HCT116 (cell line): ENCODE measurements around the gene ACP1. TPM values are rescaled to one million over a fixed set of nuclear protein-coding genes. Genes with fewer than 3 reads are reported as not detected.

Source experiments
- ATAC-seq: fragments of 200-7000 bp; cut with Tn5 transposase; 2 replicates; pipeline ENCODE4 v1.9.1; 2020; ENCODE audit warnings: mild to moderate bottlenecking, moderate library complexity
- BruUV-seq: library from RNA; stranded (reverse); fragments of 400-500 nt; replicated peaks from 2 replicates; lab custom pipeline; 2021; lab: Mats Ljungman, UMichigan
- CTCF ChIA-PET: fragments of 300-600 bp; sonication (Branson Sonifier 250); formaldehyde crosslinking; loops from one replicate; lab custom pipeline; 2021; ENCODE audit warnings: antibody characterized with exemption; lab: Charles Lee
- POLR2A ChIA-PET: fragments of 300-600, 350-600 bp; sonication (Branson Sonifier 250); formaldehyde crosslinking; loops from one replicate; lab custom pipeline; 2021; ENCODE audit warnings: antibody characterized with exemption; lab: Charles Lee
- RAD21 ChIA-PET, 2 experiments: fragments of 300-600 bp; sonication (Branson Sonifier 250); formaldehyde crosslinking; loops; one replicate each; lab custom pipeline; 2023; ENCODE audit warnings: low total read pairs in 2 of 2; ENCODE audit not compliant: uncharacterized antibody in 2 of 2, unreplicated experiment in 2 of 2, low non-redundant PET in 1 of 2; lab: Charles Lee
- DNase-seq: peaks from one replicate; pipeline ENCODE4 v3.0.0-alpha.2; 2010; ENCODE audit warnings: low read depth, low spot score
- H2AFZ ChIP-seq: fragments of 200-600 bp; shearing (Covaris generic), sonication (generic); 2 replicates; pipeline ENCODE4 v1.6.1; 2017; ENCODE audit warnings: low read depth, mixed run types, mixed read lengths, antibody characterized with exemption, low read length; ENCODE audit not compliant: poor library complexity, severe bottlenecking
- H3K27ac ChIP-seq: 2 replicates; pipeline ENCODE4 v1.5.1; 2012; ENCODE audit warnings: low read depth, low read length
- H3K27me3 ChIP-seq: fragments of 200-600 bp; sonication (generic); 2 replicates; pipeline ENCODE4 v1.6.1; 2016; ENCODE audit warnings: mixed run types, low read length, mixed read lengths; ENCODE audit not compliant: insufficient read depth
- H3K36me3 ChIP-seq, 2 experiments: fragments of 200-500 bp in 1 of 2; fragments of 200-600 bp in 1 of 2; sonication (Bioruptor generic) in 1 of 2; sonication (generic) in 1 of 2; 2 replicates each; pipeline versions ENCODE4 v1.5.1 to v1.6.1; 2014 to 2016; ENCODE audit warnings: low read length in 2 of 2, inconsistent platforms in 1 of 2, mixed read lengths in 1 of 2, mixed run types in 1 of 2; ENCODE audit not compliant: insufficient read depth in 2 of 2, control insufficient read depth in 1 of 2
- H3K4me1 ChIP-seq, 2 experiments: fragments of 200-600 bp in 1 of 2; sonication (generic) in 1 of 2; 2 replicates each; pipeline versions ENCODE4 v1.5.1 to v1.6.1; 2012 to 2017; ENCODE audit warnings: low read length in 2 of 2, inconsistent platforms in 1 of 2, mild to moderate bottlenecking in 1 of 2, mixed read lengths in 1 of 2, mixed run types in 1 of 2, moderate library complexity in 1 of 2; ENCODE audit not compliant: insufficient read depth in 2 of 2, control insufficient read depth in 1 of 2
- H3K4me2 ChIP-seq: fragments of 200-600 bp; sonication (generic); 2 replicates; pipeline ENCODE4 v1.6.1; 2017; ENCODE audit warnings: mixed run types, low read length, mixed read lengths
- H3K4me3 ChIP-seq, 2 experiments: fragments of 200-600 bp in 1 of 2; sonication (generic) in 1 of 2; replicated peaks in 1 of 2; 2 replicates each; pipeline ENCODE4 v1.5.1; 2011 to 2016; ENCODE audit warnings: low read length in 2 of 2, control low read depth in 1 of 2, low read depth in 1 of 2, mild to moderate bottlenecking in 1 of 2, mixed read lengths in 1 of 2, mixed run types in 1 of 2
- H3K79me2 ChIP-seq: fragments of 200-600 bp; sonication (generic); 2 replicates; pipeline ENCODE4 v1.6.1; 2017; ENCODE audit warnings: mild to moderate bottlenecking, mixed run types, low read length, moderate library complexity, mixed read lengths; ENCODE audit not compliant: insufficient read depth
- H3K9ac ChIP-seq: fragments of 200-600 bp; sonication (generic); 2 replicates; pipeline ENCODE4 v1.6.1; 2016; ENCODE audit warnings: low read length, mixed read lengths
- H3K9me2 ChIP-seq: fragments of 200-600 bp; sonication (generic), shearing (Covaris generic); 2 replicates; pipeline ENCODE4 v1.6.1; 2017; ENCODE audit warnings: mixed run types, mild to moderate bottlenecking, moderate library complexity; ENCODE audit not compliant: insufficient read depth
- H3K9me3 ChIP-seq, 2 experiments: fragments of 200-500 bp in 1 of 2; fragments of 200-600 bp in 1 of 2; sonication (Bioruptor generic) in 1 of 2; sonication (generic) in 1 of 2; 2 replicates each; pipeline ENCODE4 v1.6.1; 2014 to 2017; ENCODE audit warnings: low read length in 2 of 2, mixed read lengths in 2 of 2, inconsistent platforms in 1 of 2, low read depth in 1 of 2, mild to moderate bottlenecking in 1 of 2, mixed run types in 1 of 2, moderate library complexity in 1 of 2; ENCODE audit not compliant: control insufficient read depth in 1 of 2, insufficient read depth in 1 of 2
- H4K20me1 ChIP-seq: fragments of 200-600 bp; sonication (generic), shearing (Covaris generic); 2 replicates; pipeline ENCODE4 v1.6.1; 2017; ENCODE audit warnings: mixed run types, mild to moderate bottlenecking, moderate library complexity; ENCODE audit not compliant: insufficient read depth
- CBX3 ChIP-seq: IDR thresholded peaks from 2 replicates; pipeline ENCODE4 v1.6.1; 2012; ENCODE audit warnings: low read depth
- CEBPB ChIP-seq: IDR thresholded peaks from 2 replicates; pipeline ENCODE4 v1.6.1; 2012; ENCODE audit warnings: low read depth
- EGR1 ChIP-seq: IDR thresholded peaks from 2 replicates; pipeline ENCODE4 v1.6.1; 2012; ENCODE audit warnings: low read depth
- ELF1 ChIP-seq: IDR thresholded peaks from 2 replicates; pipeline ENCODE4 v1.6.1; 2012; ENCODE audit warnings: low read depth, borderline replicate concordance
- EZH2phosphoT487 ChIP-seq: fragments of 200-600 bp; IDR thresholded peaks from 2 replicates; pipeline ENCODE4 v1.6.1; 2018; ENCODE audit warnings: antibody characterized with exemption, borderline replicate concordance
- JUND ChIP-seq: IDR thresholded peaks from 2 replicates; pipeline ENCODE4 v1.6.1; 2012
- POLR2A ChIP-seq: IDR thresholded peaks from 2 replicates; pipeline ENCODE4 v1.7.0; 2011; ENCODE audit warnings: borderline replicate concordance; ENCODE audit not compliant: insufficient read depth, insufficient read length; ENCODE audit errors: extremely low read depth
- POLR2AphosphoS5 ChIP-seq: IDR thresholded peaks from 2 replicates; pipeline ENCODE4 v1.6.1; 2011; ENCODE audit warnings: mild to moderate bottlenecking, low read depth, low read length, moderate library complexity
- RAD21 ChIP-seq: IDR thresholded peaks from 2 replicates; pipeline ENCODE4 v1.6.1; 2012; ENCODE audit warnings: low read depth, mild to moderate bottlenecking
- SP1 ChIP-seq: IDR thresholded peaks from 2 replicates; pipeline ENCODE4 v1.6.1; 2012; ENCODE audit warnings: low read depth
- TCF7L2 ChIP-seq: IDR thresholded peaks from 2 replicates; pipeline ENCODE4 v1.7.0; 2011; ENCODE audit warnings: borderline replicate concordance, inconsistent platforms; ENCODE audit not compliant: insufficient read depth, insufficient read length; ENCODE audit errors: extremely low read depth
- ZNF274 ChIP-seq: fragments of 200-500 bp; sonication (Bioruptor generic); IDR thresholded peaks from 2 replicates; pipeline ENCODE4 v1.6.1; 2014; ENCODE audit warnings: mild to moderate bottlenecking, low read depth, low read length, inconsistent platforms
- intact Hi-C: fragments of 100-400 bp; cut with micrococcal nuclease; formaldehyde crosslinking; loops from 2 replicates; pipeline ENCODE4 v1.10.0; 2022
- total RNA-seq: library from RNA; stranded (reverse); gene quantifications from one replicate; pipeline ENCODE4 v1.2.1, GENCODE V29; 2021; ENCODE audit not compliant: unreplicated experiment
- TF ChIP-seq, protein P1 (sequence below): IDR thresholded peaks from 2 replicates; pipeline ENCODE4 v1.6.1; 2012
- TF ChIP-seq, protein P2 (sequence below): IDR thresholded peaks from 2 replicates; pipeline ENCODE4 v1.6.1; 2012; ENCODE audit warnings: low read depth
- TF ChIP-seq, protein P3 (sequence below), 3 experiments: fragments of 200-600 bp in 1 of 3; sonication (generic) in 1 of 3; IDR thresholded peaks in 2 of 3; conservative IDR thresholded peaks in 1 of 3; 2 replicates each; pipeline ENCODE4 v1.5.1; 2012 to 2017; ENCODE audit warnings: low read depth in 2 of 3, low read length in 2 of 3, antibody characterized with exemption in 1 of 3, borderline replicate concordance in 1 of 3, control low read depth in 1 of 3, mild to moderate bottlenecking in 1 of 3, mixed read lengths in 1 of 3, mixed run types in 1 of 3, moderate library complexity in 1 of 3; ENCODE audit not compliant: insufficient read depth in 1 of 3

Gene ACP1
- total RNA-seq, 1 experiment from 2014 or later = 113 TPM

DNA sequence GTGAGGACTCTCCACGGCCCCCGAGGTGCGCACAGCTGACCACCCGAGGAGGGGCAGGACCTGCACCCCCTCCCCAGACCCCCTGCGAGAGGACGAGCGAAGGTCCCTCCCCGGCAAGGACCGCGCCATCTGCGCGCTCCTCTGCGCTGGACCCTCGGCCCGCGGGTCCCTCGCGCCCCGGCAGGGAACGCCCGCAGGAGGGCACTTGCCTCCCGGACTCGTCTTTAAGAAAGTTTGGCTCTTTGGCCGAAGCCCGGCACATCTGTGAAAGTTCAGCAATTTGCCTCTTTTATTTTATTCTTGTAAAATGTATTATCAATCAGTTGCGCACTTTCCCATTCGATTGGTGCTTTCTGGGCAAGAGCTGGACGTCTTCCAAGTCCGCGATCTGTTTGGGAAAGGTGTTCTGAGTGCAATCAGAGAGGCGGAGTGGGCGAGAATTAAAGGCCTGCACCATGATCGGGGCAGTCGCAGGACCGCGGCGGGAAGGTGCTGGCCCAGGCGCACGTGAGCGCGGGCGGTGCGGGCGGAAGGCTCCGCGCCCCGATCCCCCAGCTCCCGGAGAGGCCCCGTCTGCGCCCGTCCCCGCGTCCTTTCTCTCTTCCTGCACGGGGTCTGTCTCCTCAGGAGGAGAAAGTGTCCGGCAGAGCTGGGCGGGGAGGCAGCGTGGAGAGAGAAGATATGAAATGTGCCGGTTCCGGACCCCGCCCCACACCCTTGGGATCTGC is 24.8 kb downstream of the ACP1 start (continued):
- TF ChIP-seq ZNF274 (no peak), JUND (no peak), RAD21 (no peak)
- TF ChIP-seq, protein P1, sequence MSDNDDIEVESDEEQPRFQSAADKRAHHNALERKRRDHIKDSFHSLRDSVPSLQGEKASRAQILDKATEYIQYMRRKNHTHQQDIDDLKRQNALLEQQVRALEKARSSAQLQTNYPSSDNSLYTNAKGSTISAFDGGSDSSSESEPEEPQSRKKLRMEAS = no peak
- TF ChIP-seq, protein P2, sequence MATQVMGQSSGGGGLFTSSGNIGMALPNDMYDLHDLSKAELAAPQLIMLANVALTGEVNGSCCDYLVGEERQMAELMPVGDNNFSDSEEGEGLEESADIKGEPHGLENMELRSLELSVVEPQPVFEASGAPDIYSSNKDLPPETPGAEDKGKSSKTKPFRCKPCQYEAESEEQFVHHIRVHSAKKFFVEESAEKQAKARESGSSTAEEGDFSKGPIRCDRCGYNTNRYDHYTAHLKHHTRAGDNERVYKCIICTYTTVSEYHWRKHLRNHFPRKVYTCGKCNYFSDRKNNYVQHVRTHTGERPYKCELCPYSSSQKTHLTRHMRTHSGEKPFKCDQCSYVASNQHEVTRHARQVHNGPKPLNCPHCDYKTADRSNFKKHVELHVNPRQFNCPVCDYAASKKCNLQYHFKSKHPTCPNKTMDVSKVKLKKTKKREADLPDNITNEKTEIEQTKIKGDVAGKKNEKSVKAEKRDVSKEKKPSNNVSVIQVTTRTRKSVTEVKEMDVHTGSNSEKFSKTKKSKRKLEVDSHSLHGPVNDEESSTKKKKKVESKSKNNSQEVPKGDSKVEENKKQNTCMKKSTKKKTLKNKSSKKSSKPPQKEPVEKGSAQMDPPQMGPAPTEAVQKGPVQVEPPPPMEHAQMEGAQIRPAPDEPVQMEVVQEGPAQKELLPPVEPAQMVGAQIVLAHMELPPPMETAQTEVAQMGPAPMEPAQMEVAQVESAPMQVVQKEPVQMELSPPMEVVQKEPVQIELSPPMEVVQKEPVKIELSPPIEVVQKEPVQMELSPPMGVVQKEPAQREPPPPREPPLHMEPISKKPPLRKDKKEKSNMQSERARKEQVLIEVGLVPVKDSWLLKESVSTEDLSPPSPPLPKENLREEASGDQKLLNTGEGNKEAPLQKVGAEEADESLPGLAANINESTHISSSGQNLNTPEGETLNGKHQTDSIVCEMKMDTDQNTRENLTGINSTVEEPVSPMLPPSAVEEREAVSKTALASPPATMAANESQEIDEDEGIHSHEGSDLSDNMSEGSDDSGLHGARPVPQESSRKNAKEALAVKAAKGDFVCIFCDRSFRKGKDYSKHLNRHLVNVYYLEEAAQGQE = no peak

DNA sequence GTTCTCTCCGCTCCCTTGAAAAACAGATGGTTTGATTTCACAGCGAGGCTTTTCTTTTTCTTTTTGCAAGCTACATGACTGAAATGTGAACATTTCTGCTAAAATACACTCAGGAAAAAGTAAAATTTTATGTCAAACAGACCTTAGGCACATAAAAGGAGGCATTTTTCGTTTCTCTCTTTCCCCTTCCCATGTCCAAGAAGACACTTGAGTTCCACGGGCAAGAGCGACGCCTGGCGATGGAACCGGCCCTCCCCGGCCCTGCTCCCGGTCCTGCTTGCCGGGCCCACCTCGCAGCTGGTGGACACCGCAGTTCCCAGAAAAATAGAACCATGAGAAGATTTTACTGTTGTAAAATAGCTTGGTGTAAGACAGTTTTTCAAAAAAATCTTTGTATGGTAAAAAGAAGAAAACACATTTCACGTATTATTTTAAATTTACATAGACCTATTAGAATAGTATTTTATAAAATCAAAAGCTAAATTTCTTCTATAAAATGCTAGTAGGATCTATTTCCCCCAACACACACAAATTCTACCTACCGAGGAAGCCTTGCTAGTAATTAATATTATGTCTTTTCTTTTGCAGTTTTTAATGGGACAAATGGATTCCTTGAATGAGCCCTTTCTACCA is 25.5 kb downstream of the ACP1 start:
- no peak overlapping the region for H3K27ac ChIP-seq
- no peaks in the 10 kb centered on the region for H3K79me2 ChIP-seq
- H3K27me3 ChIP-seq = no peaks in the 10 kb centered on the region
- no peak overlapping the region for H3K4me2 ChIP-seq
- H3K36me3 ChIP-seq = no peaks in the 10 kb centered on the region
- H3K9ac ChIP-seq = no peak overlapping the region
- no peaks in the 10 kb centered on the region for H3K9me3 ChIP-seq
- H3K4me3 ChIP-seq = no peak overlapping the region
- no peaks in the 10 kb centered on the region for H4K20me1 ChIP-seq
- H2AFZ ChIP-seq = no peak overlapping the region
- intact Hi-C loops = no loop called here
- CTCF ChIA-PET = interaction anchor here (0.9 kb wide), 1 partner anchor 42 kb away, joined by 3 read pairs; no protein-coding TSS in a partner anchor
- POLR2A ChIA-PET = no interaction called here
- RAD21 ChIA-PET = no interaction called here
- no peaks in the 10 kb centered on the region for H3K9me2 ChIP-seq
- no peak for DNase-seq
- no peak for ATAC-seq
- H3K4me1 ChIP-seq = no peaks in the 10 kb centered on the region
- no TSS peak for BruUV-seq
- TF ChIP-seq POLR2A (no peak), TCF7L2 (no peak), EZH2phosphoT487 (no peak), POLR2AphosphoS5 (no peak), CBX3 (no peak), CEBPB (no peak), SP1 (no peak), EGR1 (no peak), ELF1 (no peak), ZNF274 (no peak)
- TF ChIP-seq, protein P2 = no peak
- TF ChIP-seq, protein P3, sequence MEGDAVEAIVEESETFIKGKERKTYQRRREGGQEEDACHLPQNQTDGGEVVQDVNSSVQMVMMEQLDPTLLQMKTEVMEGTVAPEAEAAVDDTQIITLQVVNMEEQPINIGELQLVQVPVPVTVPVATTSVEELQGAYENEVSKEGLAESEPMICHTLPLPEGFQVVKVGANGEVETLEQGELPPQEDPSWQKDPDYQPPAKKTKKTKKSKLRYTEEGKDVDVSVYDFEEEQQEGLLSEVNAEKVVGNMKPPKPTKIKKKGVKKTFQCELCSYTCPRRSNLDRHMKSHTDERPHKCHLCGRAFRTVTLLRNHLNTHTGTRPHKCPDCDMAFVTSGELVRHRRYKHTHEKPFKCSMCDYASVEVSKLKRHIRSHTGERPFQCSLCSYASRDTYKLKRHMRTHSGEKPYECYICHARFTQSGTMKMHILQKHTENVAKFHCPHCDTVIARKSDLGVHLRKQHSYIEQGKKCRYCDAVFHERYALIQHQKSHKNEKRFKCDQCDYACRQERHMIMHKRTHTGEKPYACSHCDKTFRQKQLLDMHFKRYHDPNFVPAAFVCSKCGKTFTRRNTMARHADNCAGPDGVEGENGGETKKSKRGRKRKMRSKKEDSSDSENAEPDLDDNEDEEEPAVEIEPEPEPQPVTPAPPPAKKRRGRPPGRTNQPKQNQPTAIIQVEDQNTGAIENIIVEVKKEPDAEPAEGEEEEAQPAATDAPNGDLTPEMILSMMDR (IDR thresholded peaks at IDR 0.05 in 2 of 3, conservative IDR thresholded peaks at IDR 0.05 in 1 of 3; ENCODE audit: borderline replicate concordance in 1 of 3, insufficient read depth in 1 of 3, low read depth in 2 of 3, low read length in 2 of 3) = no peak
